GM21390 (cell line): ENCODE measurements around the gene AGAP1.
"Not testable (repeated sequence)": the region's sequence is repeated elsewhere in the genome, so short reads cannot be mapped to it uniquely, and the experiment has no call there.

Experiments
- ATAC-seq: cut with Tn5 transposase; IDR thresholded peaks from one replicate; pipeline ENCODE4 v1.9.1; 2021; ENCODE audit not compliant: unreplicated experiment

The AGAP1 gene

DNA sequence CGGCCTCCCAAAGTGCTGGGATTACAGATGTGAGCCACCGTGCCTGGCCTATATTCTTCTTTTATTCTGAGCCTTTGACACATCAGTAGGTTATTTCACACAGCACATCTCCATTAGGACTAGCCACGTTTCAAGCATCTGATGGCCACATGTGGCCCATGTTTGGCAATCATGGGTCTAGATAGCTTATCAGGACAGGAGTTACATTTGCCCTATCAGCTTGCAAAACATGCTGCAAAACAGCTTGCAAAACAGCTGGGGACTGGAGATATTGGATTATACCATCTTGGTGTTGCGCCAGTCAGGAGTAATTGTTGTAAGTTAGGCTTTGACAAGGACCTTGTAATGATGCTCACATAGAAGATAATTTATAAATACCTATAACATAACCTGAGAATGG is 579.4 kb downstream of the AGAP1 start:
- ATAC-seq, result no peak

DNA sequence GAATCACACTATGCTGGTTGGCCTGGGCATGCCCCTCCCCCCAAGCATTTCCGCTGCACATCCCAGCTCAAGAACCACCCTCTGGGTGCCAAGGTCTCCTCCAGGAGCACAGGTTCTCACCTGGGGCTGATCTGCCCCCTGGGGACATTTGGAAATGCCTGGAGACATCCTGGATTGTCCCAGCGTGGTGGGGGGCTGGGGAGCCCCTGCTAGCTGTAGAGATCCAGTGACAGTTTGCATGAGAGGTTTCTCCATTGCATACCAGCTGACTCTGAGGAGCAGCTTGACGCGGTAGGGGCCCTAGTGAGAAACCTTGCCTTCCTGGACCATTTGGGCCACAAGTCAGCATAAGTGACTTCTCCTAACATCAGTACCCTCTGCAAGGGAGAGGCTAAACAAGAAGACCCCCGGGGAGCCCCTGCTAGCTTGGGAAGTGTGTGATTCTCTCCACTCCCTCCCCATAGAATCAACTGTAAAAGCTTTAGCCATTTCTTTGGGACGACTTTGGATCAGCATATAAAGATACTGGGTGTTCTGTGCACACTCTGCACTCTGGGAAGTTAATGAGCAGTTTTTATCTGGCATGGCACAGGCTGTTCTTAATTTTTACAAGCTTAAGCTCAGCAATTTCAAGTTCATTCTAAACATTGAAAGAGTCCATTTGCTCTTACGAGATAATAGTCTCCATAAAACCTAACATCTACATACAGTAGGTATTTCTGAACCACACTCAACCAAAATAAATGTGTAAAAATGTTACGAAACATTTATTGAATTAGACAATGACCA is 580.2 kb downstream of the AGAP1 start:
- no peak for ATAC-seq

DNA sequence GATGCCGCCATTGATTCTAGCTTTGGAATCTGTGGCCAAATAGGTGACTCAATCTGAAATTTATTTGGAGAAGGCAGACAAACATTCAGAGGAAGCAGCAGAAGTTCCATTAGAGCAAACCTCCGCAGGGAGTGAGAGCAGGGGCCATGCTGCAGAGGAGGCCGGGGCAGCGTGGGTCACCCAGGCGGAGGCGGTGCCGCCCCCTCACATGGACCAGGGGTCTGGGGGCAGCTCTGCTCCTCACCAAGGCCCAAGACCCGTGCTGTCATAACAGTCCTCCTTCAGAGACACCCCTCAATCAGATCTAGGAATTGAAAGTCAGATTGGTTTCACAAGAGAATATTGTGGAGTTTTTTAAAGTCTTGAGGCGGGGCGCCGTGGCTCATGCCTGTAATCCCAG is 582.0 kb downstream of the AGAP1 start:
- no peak for ATAC-seq

DNA sequence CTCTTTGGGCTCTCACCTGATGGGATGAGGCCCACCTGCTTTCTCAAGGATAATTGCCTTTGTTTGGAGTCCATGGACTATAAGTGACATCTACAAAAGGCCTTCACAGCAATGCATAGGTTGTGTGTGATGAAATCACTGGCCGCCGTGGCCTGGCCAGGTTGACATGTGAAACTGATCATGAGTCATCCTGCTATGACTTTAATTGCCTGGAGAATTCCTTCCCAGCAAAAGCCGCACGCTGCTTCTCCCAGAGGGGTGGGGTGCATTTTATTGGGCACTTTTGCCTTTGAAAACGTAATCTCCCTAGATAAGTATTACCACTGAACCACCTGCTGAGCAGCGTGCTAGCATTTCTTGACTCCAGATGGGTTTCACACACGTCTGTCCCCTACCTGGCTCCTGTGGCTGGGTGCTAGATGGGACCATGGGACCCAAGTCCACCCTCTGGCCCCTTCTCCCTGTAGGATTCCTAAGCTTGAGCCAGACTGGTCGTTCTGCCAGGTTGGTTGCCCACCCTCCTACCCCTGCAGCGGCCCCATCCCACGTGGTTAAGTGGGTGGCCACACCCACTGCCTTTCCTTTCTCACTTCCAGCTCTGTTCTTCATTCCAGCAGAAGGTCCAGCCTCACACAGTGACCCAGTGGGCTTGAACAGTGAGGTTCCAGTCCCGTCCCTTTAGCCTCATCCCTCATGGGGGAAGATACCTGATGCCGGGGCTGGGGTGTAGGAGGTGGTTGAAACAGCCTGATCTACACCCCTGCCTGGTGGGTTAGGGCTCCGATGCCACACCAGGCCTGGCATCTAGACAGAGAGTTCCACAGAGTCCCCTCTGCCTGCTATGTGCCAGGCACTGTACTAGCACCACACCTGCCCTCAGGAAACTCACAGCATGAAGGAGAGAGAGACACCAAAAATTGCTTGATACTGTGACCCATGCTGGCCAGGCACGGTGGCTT is 584.7 kb downstream of the AGAP1 start:
- no peak for ATAC-seq

- ATAC-seq, result no peak
These were observed 586.6 kb downstream of the AGAP1 start for GRCh38 chr2:236080412-236080811.

DNA sequence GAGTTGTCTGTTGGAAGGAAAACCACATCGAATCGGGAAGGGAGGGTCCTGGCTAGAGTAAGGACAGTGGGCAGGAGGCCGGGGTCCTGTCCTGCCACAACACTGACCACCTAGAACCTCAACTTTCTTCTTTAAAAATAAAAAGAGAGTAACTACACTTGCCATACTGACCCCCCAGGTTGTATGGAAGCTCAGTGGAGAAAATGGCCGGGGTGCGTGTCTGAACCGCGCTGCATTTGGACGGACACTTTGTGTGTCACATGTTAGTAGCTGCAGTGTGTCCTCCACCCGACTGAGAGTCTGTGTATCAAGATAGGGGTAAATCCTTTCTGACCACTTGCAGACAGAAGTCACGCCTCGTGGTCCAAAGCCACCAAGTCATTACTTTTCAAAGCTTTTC is 587.3 kb downstream of the AGAP1 start:
- ATAC-seq, result no peak

- ATAC-seq, result no peak
These were observed 588.2 kb downstream of the AGAP1 start for GRCh38 chr2:236082061-236082460.

GRCh38 chr2:236083934-236084333 is 590.1 kb downstream of the AGAP1 start:
- ATAC-seq, result no peak

DNA sequence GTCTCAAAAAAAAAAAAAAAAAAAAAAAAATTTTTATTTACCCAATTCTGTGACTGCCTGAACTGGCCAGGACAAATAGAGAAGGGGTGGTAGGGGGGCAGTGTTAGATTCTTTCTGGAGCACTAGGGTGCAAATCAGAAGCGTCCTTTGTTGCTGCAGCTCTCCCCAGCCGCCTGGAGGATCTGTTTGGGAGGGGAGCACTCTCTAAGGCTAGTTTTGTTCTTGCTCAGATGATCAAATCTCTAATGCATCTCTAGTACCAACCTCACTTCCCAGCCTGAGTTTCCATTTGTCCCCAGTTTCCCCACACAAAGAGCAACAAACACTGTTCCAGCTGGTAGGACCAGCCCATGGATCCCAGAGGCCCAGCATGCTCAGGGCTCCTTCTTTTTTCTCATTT is 591.4 kb downstream of the AGAP1 start:
- ATAC-seq, result no peak

DNA sequence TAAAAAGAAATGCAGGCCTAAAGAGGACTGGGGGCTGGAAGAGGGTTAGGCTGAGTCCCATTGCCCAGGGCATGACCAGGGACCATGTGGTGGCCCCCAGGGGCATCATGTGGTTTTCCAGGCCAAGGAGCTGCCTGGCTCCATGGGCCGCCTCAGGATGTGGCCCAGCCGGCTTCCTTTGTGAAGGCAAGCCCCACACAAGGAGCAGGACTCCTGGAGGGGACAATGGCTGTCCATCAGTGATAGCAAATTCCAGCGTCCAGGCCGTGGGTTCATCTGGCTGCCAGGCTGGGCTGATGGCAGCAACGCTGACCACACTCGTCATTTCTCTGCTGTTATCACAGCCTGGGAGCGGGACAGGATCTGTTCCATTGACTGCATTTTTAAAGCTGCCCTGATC is 591.8 kb downstream of the AGAP1 start:
- ATAC-seq, result no peak

GRCh38 chr2:236086403-236086970 is 592.6 kb downstream of the AGAP1 start:
- ATAC-seq, result no peak

GRCh38 chr2:236086971-236087465 is 593.2 kb downstream of the AGAP1 start:
- ATAC-seq, result no peak

- ATAC-seq, result no peak
These were observed 594.7 kb downstream of the AGAP1 start for GRCh38 chr2:236088368-236089057.

DNA sequence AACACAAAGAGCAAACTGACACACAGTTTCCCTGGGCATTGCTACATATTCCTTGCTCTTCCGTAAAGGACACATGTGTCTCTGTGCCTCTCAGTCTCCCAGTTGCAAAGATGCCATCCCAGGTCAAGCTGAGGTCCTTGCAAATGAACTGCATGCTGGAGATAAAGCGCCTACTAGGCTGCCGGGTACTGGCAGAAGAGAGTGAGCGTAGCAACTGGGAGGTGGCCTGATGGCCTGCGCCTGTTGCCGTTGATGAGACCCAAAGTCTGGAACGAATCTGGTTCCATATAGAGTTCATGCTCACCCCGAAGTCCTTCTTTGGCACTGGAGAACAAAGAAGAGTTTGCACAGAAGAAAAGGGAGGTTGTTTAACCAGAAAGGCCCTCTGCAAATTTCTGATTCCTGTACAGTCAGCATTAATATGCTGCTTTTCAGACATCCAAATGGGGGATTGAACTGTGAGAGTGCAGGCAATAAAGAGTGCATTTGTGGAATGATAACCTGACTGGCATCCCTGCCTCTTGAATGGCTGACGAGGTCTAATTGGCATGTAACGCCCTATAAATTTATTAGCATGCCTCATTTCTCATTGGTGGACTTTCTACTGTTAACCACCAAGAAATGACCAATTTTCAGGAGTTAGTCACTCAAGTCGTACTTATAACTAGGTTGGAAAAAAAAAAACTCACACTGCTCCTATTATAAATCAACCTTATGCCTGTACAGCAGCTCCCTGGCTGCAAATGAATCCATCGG is 595.6 kb downstream of the AGAP1 start:
- ATAC-seq, result no peak

DNA sequence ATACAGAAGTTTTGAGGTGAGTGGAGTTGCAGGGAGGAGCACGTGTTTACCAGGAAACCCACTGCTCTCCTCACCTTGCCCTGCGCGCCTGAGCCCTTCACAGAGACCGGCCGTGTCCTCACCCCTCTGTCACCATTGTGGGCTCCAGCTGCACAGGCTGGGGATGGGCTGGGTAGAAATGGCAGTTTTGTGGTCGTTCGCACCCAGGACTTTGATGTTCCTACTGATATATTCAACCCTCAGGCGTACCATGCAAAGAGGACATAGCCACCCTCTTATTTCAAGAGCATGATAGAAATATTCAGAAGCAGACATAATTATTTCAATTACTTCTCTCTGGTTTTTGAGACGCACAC is 596.2 kb downstream of the AGAP1 start:
- ATAC-seq, result no peak

- not testable (repeated sequence) for ATAC-seq
These were observed 597.0 kb downstream of the AGAP1 start for GRCh38 chr2:236090826-236091225.

- no peak for ATAC-seq
These were observed 598.9 kb downstream of the AGAP1 start for GRCh38 chr2:236092714-236093113.

- ATAC-seq, result no peak
These were observed 599.3 kb downstream of the AGAP1 start for GRCh38 chr2:236093134-236093533.

DNA sequence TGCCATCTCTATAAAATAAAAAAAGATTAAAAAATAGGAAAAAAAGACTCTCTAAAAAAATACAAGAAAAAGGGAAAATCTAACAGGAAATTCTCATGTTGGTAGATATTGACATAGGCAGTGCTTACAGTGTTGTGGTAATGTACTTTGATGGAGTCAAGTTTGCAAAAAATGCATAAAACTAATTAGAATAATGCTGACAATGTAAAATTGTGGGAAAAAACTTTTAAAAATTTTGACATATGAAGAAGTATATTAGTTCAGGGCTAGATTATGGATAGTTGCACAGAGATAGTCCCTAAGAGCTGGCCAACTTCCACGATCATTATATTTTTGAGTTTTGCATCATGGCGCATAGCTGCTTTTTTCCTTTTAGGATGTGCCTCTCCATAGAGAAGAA is 601.7 kb downstream of the AGAP1 start:
- ATAC-seq, result no peak

- ATAC-seq, result no peak
These were observed 607.6 kb downstream of the AGAP1 start for GRCh38 chr2:236101311-236101950.
